ENCODE measurements around the gene PCDHB14. TPM values are rescaled to one million over a fixed set of nuclear protein-coding genes. Genes with fewer than 3 reads are reported as not detected.
"Not testable (repeated sequence)": the region's sequence is repeated elsewhere in the genome, so short reads cannot be mapped to it uniquely, and the experiment has no call there.

The PCDHB14 gene
- total RNA-seq (2021), result 0.07 TPM in 1 of 2 replicates, not detected in the other
- not detected for Bru-seq, nascent RNA
- percentile 14 among the genes with signal in this experiment for BruChase-seq, experiment 1, labeled RNA remaining after a 2-hour chase
- BruChase-seq, experiment 2, labeled RNA remaining after a 6-hour chase, result percentile 19 among the genes with signal in this experiment
- long read RNA-seq, result 0 reads

DNA sequence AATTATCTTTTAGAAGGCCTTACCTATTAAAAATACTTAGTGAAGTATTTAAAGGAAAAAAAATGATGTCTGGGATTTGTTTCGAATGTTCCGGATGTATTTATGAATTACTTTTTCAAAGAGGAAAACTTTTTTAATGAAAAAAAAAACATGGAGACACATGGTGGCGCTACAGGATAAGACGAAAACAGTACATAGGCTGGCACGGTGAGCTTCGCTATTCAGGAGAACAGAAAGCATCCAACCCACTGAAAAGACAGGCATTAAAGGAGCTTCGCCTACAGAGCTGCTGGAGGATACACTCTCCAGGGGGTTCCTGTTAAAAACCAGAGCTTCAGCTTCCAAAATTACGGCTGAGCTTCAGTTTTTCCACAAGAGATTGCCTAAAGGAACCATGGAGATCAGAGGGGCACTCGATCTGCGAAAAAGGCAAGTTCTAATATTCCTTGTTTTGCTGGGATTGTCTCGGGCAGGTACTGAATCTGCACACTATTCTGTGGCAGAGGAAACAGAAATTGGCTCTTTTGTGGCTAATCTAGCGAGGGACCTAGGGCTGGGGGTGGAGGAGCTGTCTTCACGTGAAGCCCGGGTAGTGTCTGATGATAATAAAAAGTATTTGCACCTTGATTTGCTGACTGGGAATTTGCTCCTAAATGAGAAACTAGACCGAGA is at the start of gene PCDHB14:
TSS of gene PCDHB14 (plus strand) at position 232 of the 672 bp plus-strand sequence. CDS start at position 395, 163 bp downstream.
- no peaks in the 10 kb centered on the region for H3K79me2 ChIP-seq (ENCODE audit: low read depth)
- TF ChIP-seq EZH2 (IDR thresholded peaks at IDR 0.05; ENCODE audit: low read depth), result no peak
- TF ChIP-seq, protein P1, sequence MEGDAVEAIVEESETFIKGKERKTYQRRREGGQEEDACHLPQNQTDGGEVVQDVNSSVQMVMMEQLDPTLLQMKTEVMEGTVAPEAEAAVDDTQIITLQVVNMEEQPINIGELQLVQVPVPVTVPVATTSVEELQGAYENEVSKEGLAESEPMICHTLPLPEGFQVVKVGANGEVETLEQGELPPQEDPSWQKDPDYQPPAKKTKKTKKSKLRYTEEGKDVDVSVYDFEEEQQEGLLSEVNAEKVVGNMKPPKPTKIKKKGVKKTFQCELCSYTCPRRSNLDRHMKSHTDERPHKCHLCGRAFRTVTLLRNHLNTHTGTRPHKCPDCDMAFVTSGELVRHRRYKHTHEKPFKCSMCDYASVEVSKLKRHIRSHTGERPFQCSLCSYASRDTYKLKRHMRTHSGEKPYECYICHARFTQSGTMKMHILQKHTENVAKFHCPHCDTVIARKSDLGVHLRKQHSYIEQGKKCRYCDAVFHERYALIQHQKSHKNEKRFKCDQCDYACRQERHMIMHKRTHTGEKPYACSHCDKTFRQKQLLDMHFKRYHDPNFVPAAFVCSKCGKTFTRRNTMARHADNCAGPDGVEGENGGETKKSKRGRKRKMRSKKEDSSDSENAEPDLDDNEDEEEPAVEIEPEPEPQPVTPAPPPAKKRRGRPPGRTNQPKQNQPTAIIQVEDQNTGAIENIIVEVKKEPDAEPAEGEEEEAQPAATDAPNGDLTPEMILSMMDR (conservative IDR thresholded peaks at IDR 0.05), result peak; percentile 66
- POLR2A ChIA-PET (ENCODE audit: unreplicated experiment), result interaction anchor here (0.6 kb wide), 1 partner anchor 474 kb away, joined by 4 read pairs; no protein-coding TSS in a partner anchor
- no peaks in the 10 kb centered on the region for H3F3A ChIP-seq (ENCODE audit: insufficient read depth, low read depth)
- H3K27me3 ChIP-seq (ENCODE audit: insufficient read depth, low read depth), result no peaks in the 10 kb centered on the region
- CTCF ChIA-PET, result interaction anchor here (0.5 to 1.1 kb wide), 6 partner anchors 129 to 793 kb away, joined by 3 to 14 read pairs (median 4); partner anchors contain the start of genes PCDHB2 and PCDHGA10
- no peaks in the 10 kb centered on the region for H4K20me1 ChIP-seq (ENCODE audit: insufficient read depth)
- no peaks in the 10 kb centered on the region for H3K36me3 ChIP-seq (ENCODE audit: low read depth)
- H2AFZ ChIP-seq, result peak within 1 kb of the TSS; percentile 79
- intact Hi-C loops (cut with micrococcal nuclease; ENCODE audit: unreplicated experiment), result loop anchor here (2.0 to 5.0 kb wide), 2 partner anchors 189 to 342 kb away; partner anchors contain the start of gene PCDHGA10
- no TSS peak for BruUV-seq (replicated peaks)
- H3K4me3 ChIP-seq, result peak within 1 kb of the TSS; percentile 52
- DNase-seq, result peak in 1 of 2 experiments; percentile 9
- no peaks in the 10 kb centered on the region for H3K9me3 ChIP-seq (ENCODE audit: insufficient read depth, low read depth)
- no peaks in the 10 kb centered on the region for H3K4me1 ChIP-seq (replicated peaks; ENCODE audit: insufficient read depth)
- no peaks in the 10 kb centered on the region for H3K9me2 ChIP-seq (ENCODE audit: insufficient read depth)
- H3K27ac ChIP-seq, result no peak within 1 kb of the TSS
- H3K4me2 ChIP-seq, result peak within 1 kb of the TSS; percentile 85

GRCh38 chr5:141174291-141175104 is 48.6 kb upstream of the PCDHB14 start:
- H3K79me2 ChIP-seq (ENCODE audit: low read depth); H3K9me2 ChIP-seq (ENCODE audit: insufficient read depth); H3K4me3 ChIP-seq; H3K4me2 ChIP-seq; H4K20me1 ChIP-seq (ENCODE audit: insufficient read depth); H3F3A ChIP-seq (ENCODE audit: insufficient read depth, low read depth); H3K36me3 ChIP-seq (ENCODE audit: low read depth); H3K9me3 ChIP-seq (ENCODE audit: insufficient read depth, low read depth); H3K27me3 ChIP-seq (ENCODE audit: insufficient read depth, low read depth); DNase-seq; POLR2A ChIA-PET (ENCODE audit: unreplicated experiment); H3K4me1 ChIP-seq (replicated peaks; ENCODE audit: insufficient read depth); BruUV-seq (replicated peaks); CTCF ChIA-PET; H2AFZ ChIP-seq; intact Hi-C loops (cut with micrococcal nuclease; ENCODE audit: unreplicated experiment); H3K27ac ChIP-seq: not testable (repeated sequence)

- Histone ChIP-seq H3K27me3 (ENCODE audit: insufficient read depth, low read depth) (no peaks in the 10 kb centered on the region), H3K4me1 (replicated peaks; ENCODE audit: insufficient read depth) (no peaks in the 10 kb centered on the region), H3K9me3 (ENCODE audit: insufficient read depth, low read depth) (peaks cover 4% of the 10 kb centered on the region; the same call in 1 of the 2 replicates), H3F3A (ENCODE audit: insufficient read depth, low read depth) (no peaks in the 10 kb centered on the region), H3K9me2 (ENCODE audit: insufficient read depth) (no peaks in the 10 kb centered on the region), H4K20me1 (ENCODE audit: insufficient read depth) (no peaks in the 10 kb centered on the region), H3K36me3 (ENCODE audit: low read depth) (no peaks in the 10 kb centered on the region), H3K79me2 (ENCODE audit: low read depth) (no peaks in the 10 kb centered on the region), H3K27ac (no peak overlapping the region), H2AFZ (no peak overlapping the region), H3K4me2 (no peak overlapping the region), H3K4me3 (no peak overlapping the region)
- BruUV-seq (replicated peaks), result no TSS peak
- no peak for TF ChIP-seq EZH2 (IDR thresholded peaks at IDR 0.05; ENCODE audit: low read depth)
- TF ChIP-seq, protein P1 (conservative IDR thresholded peaks at IDR 0.05), result no peak
- ChIA-PET CTCF (no interaction called here), POLR2A (ENCODE audit: unreplicated experiment) (no interaction called here)
- intact Hi-C loops (cut with micrococcal nuclease; ENCODE audit: unreplicated experiment), result no loop called here
- no peak for DNase-seq
Observed at GRCh38 chr5:141175933-141176332, 47.2 kb upstream of the PCDHB14 start.

- H3K4me2 ChIP-seq; H3K27ac ChIP-seq; H3K4me1 ChIP-seq (replicated peaks; ENCODE audit: insufficient read depth); H3F3A ChIP-seq (ENCODE audit: insufficient read depth, low read depth); H3K9me3 ChIP-seq (ENCODE audit: insufficient read depth, low read depth); intact Hi-C loops (cut with micrococcal nuclease; ENCODE audit: unreplicated experiment); CTCF ChIA-PET; H3K79me2 ChIP-seq (ENCODE audit: low read depth); H2AFZ ChIP-seq; H3K27me3 ChIP-seq (ENCODE audit: insufficient read depth, low read depth); H3K36me3 ChIP-seq (ENCODE audit: low read depth); H3K9me2 ChIP-seq (ENCODE audit: insufficient read depth); BruUV-seq (replicated peaks); H3K4me3 ChIP-seq; DNase-seq; H4K20me1 ChIP-seq (ENCODE audit: insufficient read depth): not testable (repeated sequence)
- POLR2A ChIA-PET (ENCODE audit: unreplicated experiment), result interaction anchor here (0.7 kb wide), 1 partner anchor 22 kb away, joined by 4 read pairs; no protein-coding TSS in a partner anchor
Observed at GRCh38 chr5:141177577-141178191, 45.5 kb upstream of the PCDHB14 start, which contains the start of gene PCDHB8. Gene PCDHB8 (plus strand): TSS chr5:141177790. CDS start chr5:141178035, 245 bp downstream.

DNA sequence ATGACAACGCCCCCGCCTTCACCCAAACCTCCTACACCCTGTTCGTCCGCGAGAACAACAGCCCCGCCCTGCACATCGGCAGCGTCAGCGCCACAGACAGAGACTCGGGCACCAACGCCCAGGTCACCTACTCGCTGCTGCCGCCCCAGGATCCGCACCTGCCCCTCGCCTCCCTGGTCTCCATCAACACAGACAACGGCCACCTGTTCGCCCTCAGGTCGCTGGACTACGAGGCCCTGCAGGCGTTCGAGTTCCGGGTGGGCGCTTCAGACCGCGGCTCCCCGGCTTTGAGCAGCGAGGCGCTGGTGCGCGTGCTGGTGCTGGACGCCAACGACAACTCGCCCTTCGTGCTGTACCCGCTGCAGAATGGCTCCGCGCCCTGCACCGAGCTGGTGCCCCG is 43.8 kb upstream of the PCDHB14 start:
- H3K4me2 ChIP-seq; H3K27me3 ChIP-seq (ENCODE audit: insufficient read depth, low read depth); H4K20me1 ChIP-seq (ENCODE audit: insufficient read depth); H3K27ac ChIP-seq; H3F3A ChIP-seq (ENCODE audit: insufficient read depth, low read depth); H3K4me3 ChIP-seq; H3K4me1 ChIP-seq (replicated peaks; ENCODE audit: insufficient read depth); H2AFZ ChIP-seq; H3K79me2 ChIP-seq (ENCODE audit: low read depth); BruUV-seq (replicated peaks); H3K36me3 ChIP-seq (ENCODE audit: low read depth); DNase-seq; intact Hi-C loops (cut with micrococcal nuclease; ENCODE audit: unreplicated experiment); CTCF ChIA-PET; H3K9me2 ChIP-seq (ENCODE audit: insufficient read depth); H3K9me3 ChIP-seq (ENCODE audit: insufficient read depth, low read depth): not testable (repeated sequence)
- POLR2A ChIA-PET (ENCODE audit: unreplicated experiment), result interaction anchor here (0.6 kb wide), 1 partner anchor 72 kb away, joined by 10 read pairs; no protein-coding TSS in a partner anchor

Data from PC-9 (cell line).